ENCODE results near the gene IL17F. TPM values are rescaled to one million over a fixed set of nuclear protein-coding genes. Genes with fewer than 3 reads are reported as not detected.

The IL17F gene
- total and polyA plus RNA-seq, 2 experiments from 2014 or later: not detected

GRCh38 chr6:52213127-52213526, 31.2 kb downstream of the IL17F start:
- H3K4me1 ChIP-seq (ENCODE audit: insufficient read depth): 0 out of 2 replicates have a peak, but pooled peaks cover 9% of the 10 kb centered on the region
- no peak overlapping the region for H2AFZ ChIP-seq
- H3K27me3 ChIP-seq (ENCODE audit: insufficient read depth): no peaks in the 10 kb centered on the region
- no peak for ATAC-seq
- H3K9me2 ChIP-seq (ENCODE audit: insufficient read depth): peaks cover 20% of the 10 kb centered on the region
- TF ChIP-seq CTCF (conservative IDR thresholded peaks at IDR 0.05; ENCODE audit: low read depth in 2 of 2) (peak; percentile 13 to 46; a peak in 2 of 4 replicates), ZNF331 (CRISPR knock-in tag; IDR thresholded peaks at IDR 0.05; ENCODE audit: low read depth) (no peak)
- DNase-seq (ENCODE audit: low spot score): peak; percentile 23
- H4K20me1 ChIP-seq (replicated peaks; ENCODE audit: insufficient read depth): no peaks in the 10 kb centered on the region
- Mint-ChIP-seq H3K9me3 (no peaks in the 10 kb centered on the region; the same call in 2 of the 3 replicates), H3K27ac (no peak overlapping the region), H3K36me3 (ENCODE audit: low read depth) (no peaks in the 10 kb centered on the region), H3K4me1 (peaks cover 8% of the 10 kb centered on the region; the same call in 2 of the 3 replicates), H3K4me3 (no peak overlapping the region), H3K27me3 (ENCODE audit: insufficient read depth, low read depth, poor library complexity) (peaks cover 1% of the 10 kb centered on the region)
- no peak overlapping the region for H3K4me2 ChIP-seq
- no peak overlapping the region for H3K27ac ChIP-seq (ENCODE audit: low read depth)
- H3F3A ChIP-seq (replicated peaks; ENCODE audit: low read depth): no peaks in the 10 kb centered on the region
- H3K4me3 ChIP-seq: no peak overlapping the region
- no peaks in the 10 kb centered on the region for H3K79me2 ChIP-seq (replicated peaks; ENCODE audit: insufficient read depth)
- no peaks in the 10 kb centered on the region for H3K36me3 ChIP-seq (ENCODE audit: insufficient read depth)

GRCh38 chr6:52210227-52210626, 34.1 kb downstream of the IL17F start:
- Histone ChIP-seq H3K27me3 (ENCODE audit: insufficient read depth) (no peaks in the 10 kb centered on the region), H3K4me3 (no peak overlapping the region), H3K36me3 (ENCODE audit: insufficient read depth) (no peaks in the 10 kb centered on the region; the same call in 1 of the 2 replicates), H3F3A (replicated peaks; ENCODE audit: low read depth) (no peaks in the 10 kb centered on the region), H3K27ac (ENCODE audit: low read depth) (no peak overlapping the region), H3K4me1 (ENCODE audit: insufficient read depth) (0 out of 2 replicates have a peak, but pooled peaks cover 9% of the 10 kb centered on the region), H3K4me2 (no peak overlapping the region), H2AFZ (no peak overlapping the region), H3K9me2 (ENCODE audit: insufficient read depth) (peaks cover 10% of the 10 kb centered on the region; the same call in 1 of the 2 replicates), H4K20me1 (replicated peaks; ENCODE audit: insufficient read depth) (no peaks in the 10 kb centered on the region), H3K79me2 (replicated peaks; ENCODE audit: insufficient read depth) (no peaks in the 10 kb centered on the region)
- peaks cover 1% of the 10 kb centered on the region for H3K27me3 Mint-ChIP-seq (ENCODE audit: insufficient read depth, low read depth, poor library complexity)
- ATAC-seq (no peak), DNase-seq (ENCODE audit: low spot score) (no peak)
- H3K9me3 Mint-ChIP-seq: no peaks in the 10 kb centered on the region; the same call in 2 of the 3 replicates
- no peak overlapping the region for H3K4me3 Mint-ChIP-seq
- no peaks in the 10 kb centered on the region for H3K36me3 Mint-ChIP-seq (ENCODE audit: low read depth)
- H3K27ac Mint-ChIP-seq: no peak overlapping the region
- H3K4me1 Mint-ChIP-seq: peaks cover 8% of the 10 kb centered on the region; the same call in 2 of the 3 replicates
- no peak for TF ChIP-seq POLR2AphosphoS5 (IDR thresholded peaks at IDR 0.05; ENCODE audit: low read depth)
- no peak for TF ChIP-seq STAT1 (IDR thresholded peaks at IDR 0.05; ENCODE audit: unreplicated experiment)
- no peak for TF ChIP-seq CREB1 (CRISPR knock-in tag; IDR thresholded peaks at IDR 0.05; ENCODE audit: low read depth)
- no peak for TF ChIP-seq JUNB (IDR thresholded peaks at IDR 0.05; ENCODE audit: unreplicated experiment)
- no peak for TF ChIP-seq REST (IDR thresholded peaks at IDR 0.05; ENCODE audit: unreplicated experiment)
- TF ChIP-seq EZH2phosphoT487 (IDR thresholded peaks at IDR 0.05; ENCODE audit: unreplicated experiment): no peak
- no peak for TF ChIP-seq NANOG (IDR thresholded peaks at IDR 0.05; ENCODE audit: borderline replicate concordance)
- TF ChIP-seq ETS1 (IDR thresholded peaks at IDR 0.05): no peak
- TF ChIP-seq EZH2 (IDR thresholded peaks at IDR 0.05; ENCODE audit: low read depth, unreplicated experiment): no peak
- no peak for TF ChIP-seq CTCF (conservative IDR thresholded peaks at IDR 0.05; ENCODE audit: low read depth in 2 of 2)
- TF ChIP-seq ZNF331 (CRISPR knock-in tag; IDR thresholded peaks at IDR 0.05; ENCODE audit: low read depth): no peak

Data from GM23338 (cell line).